Erythroblast (primary cell): ENCODE data around the gene B3GNT7.

Experiments used
- GATA1 ChIP-seq: IDR thresholded peaks from 2 replicates; pipeline ENCODE4 v1.6.1; 2011; ENCODE audit warnings: low read depth, mild to moderate bottlenecking, control low read depth, low read length, moderate library complexity
- POLR2A ChIP-seq: IDR thresholded peaks from 2 replicates; pipeline ENCODE4 v1.6.1; 2011; ENCODE audit warnings: mild to moderate bottlenecking, low read length

DNA sequence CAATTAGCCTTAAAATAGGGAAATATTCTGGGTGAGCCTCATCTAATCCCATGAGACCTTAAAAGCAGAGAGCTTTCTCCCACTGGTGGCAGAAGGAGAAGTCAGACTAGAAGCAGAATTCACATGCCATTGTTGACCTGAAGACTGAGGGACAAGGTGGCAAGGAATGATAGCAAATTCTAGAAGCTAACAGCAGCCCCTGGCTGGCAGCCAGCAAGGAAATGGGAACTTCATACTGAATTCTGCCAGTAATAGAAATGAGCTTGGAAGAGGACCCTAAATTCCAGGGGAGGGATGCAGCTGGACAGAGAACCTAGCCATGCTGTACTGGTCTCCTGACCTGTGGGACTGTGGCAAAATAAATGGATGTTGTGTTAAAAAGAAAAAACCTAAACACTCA lies 19.5 kb downstream of the B3GNT7 start:
- TF ChIP-seq POLR2A (no peak), GATA1 (no peak)
